BE2C (cell line): ENCODE measurements around the gene PHTF2. TPM values are rescaled to one million over a fixed set of nuclear protein-coding genes. Genes with fewer than 3 reads are reported as not detected.
A peak's percentile ranks its signal among the peaks of the same experiment; 100 is the strongest.

ENCODE experiments used
- DNase-seq: peaks from one replicate; pipeline ENCODE4 v3.0.0-alpha.2; 2020
- H3K27me3 ChIP-seq: fragments of 250-450 bp; sonication (Bioruptor Pico); 2 replicates; pipeline ENCODE4 v1.5.1; 2020; ENCODE audit warnings: mild to moderate bottlenecking
- H3K36me3 ChIP-seq: fragments of 250-450 bp; sonication (Bioruptor Pico); 2 replicates; pipeline ENCODE4 v1.5.1; 2020; ENCODE audit warnings: mild to moderate bottlenecking
- H3K4me1 ChIP-seq: fragments of 250-450 bp; sonication (Bioruptor Pico); 2 replicates; pipeline ENCODE4 v1.5.1; 2020
- H3K4me3 ChIP-seq: 2 replicates; pipeline ENCODE4 v1.5.1; 2011; ENCODE audit warnings: low read depth, low read length
- H3K9me3 ChIP-seq: fragments of 250-450 bp; sonication (Bioruptor Pico); 2 replicates; pipeline ENCODE4 v1.5.1; 2020
- CTCF ChIP-seq: IDR thresholded peaks from 2 replicates; pipeline ENCODE4 v1.5.1; 2012; ENCODE audit warnings: mild to moderate bottlenecking, low read depth, low read length
- polyA plus RNA-seq: library from polyadenylated mRNA; unstranded; fragments of >200 nt; gene quantifications from one replicate; pipeline ENCODE4 v1.2.1, GENCODE V29; 2012; ENCODE audit warnings: low read depth, missing spikeins; ENCODE audit not compliant: insufficient read length, insufficient read depth

Gene PHTF2
- 6.5 TPM for polyA plus RNA-seq

- peak; percentile 56 for TF ChIP-seq CTCF
- no peaks in the 10 kb centered on the region; the same call in none of the 2 replicates for H3K4me1 ChIP-seq
Observed at GRCh38 chr7:77798394-77799077, at the start of gene PHTF2, which contains the start of gene TMEM60. Gene PHTF2, plus strand, starts transcription at chr7:77798773. Gene TMEM60, minus strand, starts transcription at chr7:77798434. Its CDS starts 4,061 bp downstream, at chr7:77794373.

GRCh38 chr7:77752016-77752415 is 46.6 kb upstream of the PHTF2 start:
- Histone ChIP-seq H3K9me3 (no peaks in the 10 kb centered on the region), H3K36me3 (peaks cover 13% of the 10 kb centered on the region), H3K27me3 (no peaks in the 10 kb centered on the region), H3K4me1 (peaks cover 16% of the 10 kb centered on the region), H3K4me3 (no peak overlapping the region)
- peak; percentile 25 for DNase-seq
- TF ChIP-seq CTCF: no peak

More at GRCh38 chr7:77798394-77799077, at the start of gene PHTF2, which contains the start of gene TMEM60:
- peak; percentile 99 for DNase-seq
- H3K27me3 ChIP-seq: no peaks in the 10 kb centered on the region
- no peaks in the 10 kb centered on the region for H3K9me3 ChIP-seq
- H3K4me3 ChIP-seq: peak within 1 kb of the TSS; percentile 89
- no peaks in the 10 kb centered on the region; the same call in none of the 2 replicates for H3K36me3 ChIP-seq

- Histone ChIP-seq H3K36me3 (peaks cover 13% of the 10 kb centered on the region), H3K27me3 (no peaks in the 10 kb centered on the region), H3K4me1 (peaks cover 16% of the 10 kb centered on the region), H3K9me3 (no peaks in the 10 kb centered on the region), H3K4me3 (no peak overlapping the region)
- TF ChIP-seq CTCF: no peak
- no peak for DNase-seq
Observed at GRCh38 chr7:77753173-77753572, 45.4 kb upstream of the PHTF2 start.

GRCh38 chr7:77757589-77757988 is 41.0 kb upstream of the PHTF2 start:
- Histone ChIP-seq H3K27me3 (no peaks in the 10 kb centered on the region), H3K9me3 (no peaks in the 10 kb centered on the region), H3K4me1 (peaks cover 11% of the 10 kb centered on the region), H3K36me3 (peaks cover 5% of the 10 kb centered on the region), H3K4me3 (no peak overlapping the region)
- no peak for TF ChIP-seq CTCF
- DNase-seq: no peak

GRCh38 chr7:77759294-77759889 is 39.2 kb upstream of the PHTF2 start:
- no peaks in the 10 kb centered on the region for H3K9me3 ChIP-seq
- H3K4me1 ChIP-seq: peaks cover 7% of the 10 kb centered on the region; the same call in 1 of the 2 replicates
- H3K4me3 ChIP-seq: no peak overlapping the region
- TF ChIP-seq CTCF: peak; percentile 85
- no peaks in the 10 kb centered on the region; the same call in none of the 2 replicates for H3K36me3 ChIP-seq
- no peaks in the 10 kb centered on the region for H3K27me3 ChIP-seq
- DNase-seq: peak; percentile 64
